Testis (tissue), 3 donors: ENCODE results near the gene ALG1. TPM values are rescaled to one million over a fixed set of nuclear protein-coding genes. Genes with fewer than 3 reads are reported as not detected.
"Not testable (repeated sequence)": the region's sequence is repeated elsewhere in the genome, so short reads cannot be mapped to it uniquely, and the experiment has no call there.

Experiments used
- DNase-seq: peaks from one replicate; pipeline ENCODE4 v3.0.0-alpha.2; 2019
- H3K27ac ChIP-seq, 2 donors: fragments of 200-600 bp; sonication (generic); one replicate each; pipeline ENCODE4 v1.5.1; 2019
- H3K27me3 ChIP-seq: fragments of 200-600 bp; sonication (generic); one replicate; pipeline ENCODE4 v1.5.1; 2019
- H3K36me3 ChIP-seq: fragments of 200-600 bp; sonication (generic); one replicate; pipeline ENCODE4 v1.5.1; 2017; ENCODE audit warnings: low read depth; ENCODE audit errors: missing control alignments
- H3K4me1 ChIP-seq: fragments of 200-600 bp; sonication (generic); one replicate; pipeline ENCODE4 v1.5.1; 2019
- H3K4me3 ChIP-seq, 2 donors: fragments of 200-600 bp; sonication (generic); one replicate each; pipeline ENCODE4 v1.5.1; 2017 to 2019
- H3K9me3 ChIP-seq: fragments of 200-600 bp; sonication (generic); one replicate; pipeline ENCODE4 v1.5.1; 2017
- WGBS, 2 donors: methylation state at CpG; one replicate each; pipeline ENCODE4 v1.1.5; 2018; 5-methylcytosine and 5-hydroxymethylcytosine counted together
- intact Hi-C: fragments of 100-400 bp; cut with DNase I; formaldehyde crosslinking; loops from one replicate; pipeline ENCODE4 v1.15.1; 2023; ENCODE audit warnings: low total_unique reads
- polyA plus RNA-seq: library from polyadenylated mRNA; stranded (reverse); fragments of 350-450 nt; fragmentation: Illumina TruSeq; extraction: RNeasy Lipid Tissue Mini Kit (QIAGEN cat#74804); gene quantifications from one replicate; pipeline ENCODE4 v1.2.3, GENCODE V29; 2014; ENCODE audit warnings: low read depth, low replicate concordance; ENCODE audit not compliant: insufficient read depth
- total RNA-seq, 2 donors: library from RNA; depleted of rRNA; stranded (reverse); fragments of >200 nt; gene quantifications; one replicate each; pipeline ENCODE4 v1.2.3, GENCODE V29; 2016

The ALG1 gene
- total and polyA plus RNA-seq, 3 donors from 2014 or later, result 34.3 to 54.3 (median 35.9) TPM

DNA sequence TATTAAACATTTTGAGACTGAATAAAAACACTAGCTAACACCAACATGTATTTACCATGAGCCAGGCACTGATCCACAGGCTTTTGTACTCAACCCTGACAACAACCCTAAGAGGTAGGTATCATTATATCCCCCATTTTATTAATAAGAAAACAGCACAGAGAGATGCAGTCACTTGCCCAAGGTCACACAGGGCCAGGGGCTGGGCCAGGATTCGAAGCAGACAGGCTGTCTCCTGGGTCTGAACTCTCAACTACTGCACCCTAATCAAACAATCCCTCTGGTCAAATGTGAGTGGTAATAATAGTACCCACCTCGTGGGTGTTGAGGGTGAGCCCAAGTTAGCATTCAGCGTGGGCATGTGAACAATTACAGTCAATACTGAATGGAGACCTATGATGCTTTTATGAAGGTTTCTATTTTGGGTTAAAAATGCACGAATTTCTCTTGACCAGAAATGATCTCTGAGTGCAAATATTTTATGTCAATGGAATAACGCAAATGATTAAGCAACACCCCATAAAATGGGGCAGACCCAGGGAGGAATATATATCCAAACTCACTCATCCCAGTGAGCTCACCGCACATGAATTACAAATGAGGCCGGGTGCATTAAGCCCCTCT is 24.9 kb downstream of the ALG1 start:
- H3K9me3 ChIP-seq, intact Hi-C loops, H3K27me3 ChIP-seq, H3K36me3 ChIP-seq, H3K27ac ChIP-seq, H3K4me1 ChIP-seq, DNase-seq: not testable (repeated sequence)
- WGBS, 2 donors, result 16 to 26% methylated on average over 5 to 7 of the region's 7 CpGs
- peak overlapping the region in 1 of 2 donors; percentile 86 for H3K4me3 ChIP-seq

DNA sequence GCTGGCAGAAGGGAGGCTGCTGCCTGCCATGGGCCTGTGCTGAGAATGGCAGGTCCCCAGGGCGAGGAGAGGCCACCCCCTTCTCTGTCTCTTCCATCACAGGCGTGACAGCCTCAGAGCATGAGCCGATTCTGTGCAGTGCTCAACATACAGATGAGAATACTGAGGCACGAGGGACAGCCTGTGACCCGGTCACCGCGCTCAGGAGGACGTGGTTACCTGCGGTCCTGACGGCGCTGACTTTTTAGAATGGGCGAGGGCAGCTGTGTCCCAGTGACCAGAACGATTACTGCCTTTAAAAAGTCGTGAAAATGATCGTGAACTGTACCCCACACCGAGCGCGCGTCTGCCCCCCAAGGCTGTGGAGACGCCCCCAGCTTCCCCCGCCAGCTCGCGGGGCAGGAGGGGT is 25.4 kb downstream of the ALG1 start:
- H3K36me3 ChIP-seq, H3K9me3 ChIP-seq, H3K4me1 ChIP-seq, H3K27me3 ChIP-seq, intact Hi-C loops: not testable (repeated sequence)
- Histone ChIP-seq H3K4me3 (peak overlapping the region; percentile 75 to 86), H3K27ac (peak overlapping the region; percentile 24 to 67)
- peak; percentile 37 for DNase-seq
- 1% methylated on average over 20 of the region's 23 CpGs; no CpG with 5 or more reads in 1 of the 2 donors for WGBS, 2 donors

DNA sequence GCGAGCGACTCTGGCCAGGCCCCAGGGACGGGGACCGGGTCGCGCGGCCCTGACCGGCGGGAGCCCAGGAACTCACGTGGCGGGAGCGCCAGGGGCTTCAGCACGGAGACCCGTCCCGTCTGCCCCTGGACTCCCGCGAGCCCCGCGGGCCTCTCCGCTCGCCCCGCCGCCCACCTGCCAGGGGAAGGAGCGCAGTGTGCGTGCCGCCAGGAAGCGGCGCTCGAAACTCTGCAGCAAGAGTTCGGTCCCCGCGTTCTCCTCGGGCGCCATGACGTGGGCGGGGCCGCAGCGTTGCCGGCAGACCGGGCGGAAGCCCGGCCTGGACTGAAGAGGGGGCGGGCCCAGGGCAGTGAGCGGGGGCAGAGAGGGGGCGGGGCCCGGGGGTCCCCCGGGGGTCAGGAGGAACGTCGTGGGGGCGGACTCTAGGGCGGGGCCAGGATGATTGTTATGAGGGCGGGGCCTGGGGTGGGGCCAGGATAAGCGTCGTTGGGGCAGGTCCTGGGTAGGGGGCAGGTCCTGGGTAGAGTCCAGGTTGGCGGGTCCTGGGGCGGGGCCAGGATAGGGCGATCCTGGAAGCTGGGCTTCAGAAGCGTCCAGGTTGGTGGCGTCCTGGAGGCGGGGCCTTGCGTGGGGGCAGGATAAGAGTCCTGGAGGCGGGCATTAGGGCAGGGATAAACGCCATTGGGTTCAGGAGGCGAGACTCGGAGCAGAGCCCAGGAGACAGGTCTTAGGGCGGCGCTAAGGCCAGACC is 26.0 kb downstream of the ALG1 start, which contains the start of gene EEF2KMT:
Gene EEF2KMT (minus strand): TSS at position 326 of the 751 bp plus-strand sequence. CDS start 56 bp downstream, at position 270.
- H3K27me3 ChIP-seq, H3K36me3 ChIP-seq, H3K9me3 ChIP-seq, H3K4me1 ChIP-seq, intact Hi-C loops: not testable (repeated sequence)
- peak within 1 kb of the TSS; percentile 78 to 83 for H3K27ac ChIP-seq
- DNase-seq, result peak; percentile 100
- peak within 1 kb of the TSS; percentile 75 to 86 for H3K4me3 ChIP-seq
- WGBS, 2 donors, result 0% methylated on average over 1 to 38 of the region's 67 CpGs

DNA sequence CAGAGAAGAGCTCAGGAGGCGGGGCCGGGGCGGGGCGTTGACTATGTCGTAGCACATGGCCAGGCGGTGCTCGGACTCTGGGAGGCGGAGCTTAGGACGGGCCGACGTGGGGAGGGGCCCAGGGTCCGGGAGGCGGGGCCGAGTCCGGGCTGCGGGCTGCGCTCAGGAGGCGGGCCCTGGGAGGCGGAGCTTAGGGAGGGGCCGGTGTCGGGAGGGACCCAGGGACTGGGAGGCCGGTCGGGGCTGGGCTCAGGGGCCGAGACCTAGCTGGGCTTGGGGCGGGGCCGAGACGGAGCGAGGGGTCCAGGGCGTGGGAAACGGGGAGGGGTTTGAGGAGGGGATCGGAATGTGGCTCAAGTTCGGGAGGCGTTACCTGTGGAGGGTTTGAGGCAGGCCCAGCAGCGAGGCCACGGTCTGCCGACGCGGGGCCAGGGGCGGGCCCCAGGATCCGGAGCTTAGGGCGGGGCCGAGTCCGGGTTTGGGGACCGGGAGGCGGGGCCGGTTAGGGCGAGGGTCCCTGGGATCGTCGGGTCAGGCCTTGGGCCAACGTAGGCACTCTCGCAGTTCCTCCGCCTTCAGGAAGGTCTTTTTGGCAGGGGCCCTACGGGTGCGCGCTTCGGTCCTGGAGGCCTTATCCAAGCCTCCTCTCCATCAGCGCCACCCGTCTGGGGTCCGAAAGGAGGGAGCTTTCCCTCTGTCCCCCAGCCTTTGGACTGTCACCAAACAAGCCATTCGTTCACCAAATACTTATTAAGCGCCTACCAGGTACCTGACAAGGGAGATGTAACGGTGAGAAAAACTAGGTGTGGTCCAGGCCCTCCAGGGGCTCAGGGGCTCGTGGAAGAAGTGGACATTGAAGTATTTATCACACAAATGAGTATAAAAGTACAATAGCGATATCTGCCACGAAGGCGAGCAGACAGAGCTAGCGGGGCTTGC is 26.8 kb downstream of the ALG1 start:
- H3K36me3 ChIP-seq, H3K4me1 ChIP-seq, intact Hi-C loops, H3K9me3 ChIP-seq, H3K27me3 ChIP-seq: not testable (repeated sequence)
- peak; percentile 70 for DNase-seq
- H3K4me3 ChIP-seq, result peak overlapping the region; percentile 75 to 86
- 1 to 3% methylated on average over 9 to 61 of the region's 67 CpGs for WGBS, 2 donors
- peak overlapping the region; percentile 78 to 83 for H3K27ac ChIP-seq

DNA sequence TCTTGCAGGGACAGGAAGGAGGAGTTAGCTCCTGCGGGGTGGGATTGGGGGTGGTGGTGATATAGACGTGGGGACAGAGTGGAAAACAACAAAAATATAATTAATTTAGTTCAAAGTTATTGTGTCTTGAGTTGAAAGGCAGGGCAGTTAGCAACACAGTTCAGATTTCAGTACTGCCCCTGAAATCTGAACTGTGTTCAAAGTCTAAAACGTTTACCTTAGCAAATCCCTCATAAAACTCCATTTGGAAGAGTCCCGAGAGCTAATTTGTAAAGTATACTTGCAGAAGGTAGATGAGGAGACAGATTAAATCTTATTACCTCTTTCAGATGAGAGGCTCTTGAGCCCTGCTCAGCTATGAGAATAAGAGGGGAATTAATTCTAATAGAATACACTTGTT is 27.5 kb downstream of the ALG1 start:
- H3K4me1 ChIP-seq, H3K27ac ChIP-seq, H3K36me3 ChIP-seq, H3K27me3 ChIP-seq, H3K9me3 ChIP-seq, intact Hi-C loops, DNase-seq: not testable (repeated sequence)
- peak overlapping the region in 1 of 2 donors; percentile 86 for H3K4me3 ChIP-seq
- 6% methylated on average over 3 to 4 of the region's 4 CpGs for WGBS, 2 donors

DNA sequence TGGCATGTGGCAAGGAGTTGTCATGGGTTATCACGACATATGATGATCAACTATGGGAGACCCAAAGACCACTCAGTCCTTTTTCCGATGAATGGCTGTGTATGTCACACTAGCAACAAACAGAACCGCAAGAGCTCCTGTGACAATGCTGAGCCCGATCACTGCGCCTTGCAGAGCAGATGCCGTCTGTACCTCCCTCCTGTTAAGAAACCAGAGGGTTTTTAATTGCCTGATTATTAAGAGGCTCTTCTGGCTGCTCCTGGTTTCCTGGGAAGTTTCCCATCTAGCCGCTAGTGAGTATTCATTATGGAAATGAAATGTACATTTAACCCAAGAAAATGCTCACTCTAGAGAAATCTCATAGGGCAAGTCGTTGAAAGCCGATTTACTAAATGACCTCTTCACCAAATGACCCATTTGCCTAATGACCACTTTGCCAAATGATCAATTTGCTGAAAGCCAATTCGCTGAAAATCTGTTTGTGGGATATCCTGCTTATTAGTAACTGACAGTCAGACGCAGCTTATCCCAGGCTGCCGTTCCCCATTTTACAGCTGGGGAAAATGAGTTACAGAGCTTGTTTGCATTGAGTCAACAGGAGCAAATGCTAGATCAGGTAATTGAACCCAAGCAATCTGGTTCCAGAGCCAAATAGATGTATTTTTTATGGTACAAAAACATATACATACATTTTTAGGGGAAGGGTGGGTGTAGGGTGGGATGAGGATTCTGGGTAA is 31.8 kb downstream of the ALG1 start:
- DNase-seq, H3K4me3 ChIP-seq, H3K27ac ChIP-seq, H3K36me3 ChIP-seq, intact Hi-C loops, H3K4me1 ChIP-seq, H3K27me3 ChIP-seq, H3K9me3 ChIP-seq: not testable (repeated sequence)
- 90 to 94% methylated on average over 12 of the region's 12 CpGs for WGBS, 2 donors

DNA sequence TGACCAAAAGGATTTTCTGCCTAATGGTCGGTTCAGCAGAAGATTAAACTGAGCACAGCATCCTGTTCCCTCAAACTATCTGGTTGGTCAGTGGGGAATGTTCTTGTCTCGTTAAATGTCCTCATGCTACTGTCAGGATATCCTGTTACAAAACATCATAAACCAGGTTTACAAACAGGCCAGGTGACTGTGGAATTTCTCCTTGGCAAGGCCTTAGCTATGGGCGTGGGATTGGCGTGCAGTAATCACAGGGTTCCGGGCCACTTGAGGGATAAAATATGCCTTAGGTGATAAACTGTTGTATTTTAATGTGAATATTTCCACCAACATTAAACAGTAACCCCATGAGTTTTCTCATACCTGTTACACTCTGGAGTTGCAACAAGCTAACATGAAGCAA is 33.4 kb downstream of the ALG1 start:
- H3K4me1 ChIP-seq, intact Hi-C loops, H3K27me3 ChIP-seq, H3K9me3 ChIP-seq, H3K27ac ChIP-seq, H3K4me3 ChIP-seq, H3K36me3 ChIP-seq, DNase-seq: not testable (repeated sequence)
- WGBS, 2 donors, result 68 to 76% methylated on average over 5 of the region's 5 CpGs
